ENCODE data around the gene KLHL29. TPM values are rescaled to one million over a fixed set of nuclear protein-coding genes. Genes with fewer than 3 reads are reported as not detected.
A peak's percentile ranks its signal among the peaks of the same experiment; 100 is the strongest.

Gene KLHL29
- total RNA-seq, 1 donor from 2014 or later, result 5.0 TPM

DNA sequence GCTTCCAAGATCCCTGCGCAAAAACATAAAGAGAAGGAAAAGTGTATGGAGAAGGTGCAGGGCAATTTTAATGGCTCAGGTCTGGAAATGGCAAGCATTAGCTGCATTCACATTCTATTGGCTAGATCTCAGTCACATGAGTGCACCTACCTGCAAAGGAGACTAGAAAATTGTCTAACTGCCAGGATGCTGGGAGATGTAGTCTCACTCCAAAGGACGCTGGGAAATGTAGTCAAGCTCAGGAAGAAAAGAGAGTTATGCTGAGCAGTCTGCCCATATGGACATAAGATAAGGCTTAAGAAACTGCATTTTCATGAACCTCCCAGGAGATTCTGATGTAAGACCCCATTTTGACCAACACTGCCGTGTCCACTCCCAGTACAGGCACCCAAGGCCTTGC lies 9.5 kb upstream of the KLHL29 start:
- Histone ChIP-seq H3K27me3 (ENCODE audit: control insufficient read depth, insufficient read depth, low read length) (no peaks in the 10 kb centered on the region), H3K4me3 (ENCODE audit: low read depth, low read length) (no peak overlapping the region), H3K36me3 (ENCODE audit: control insufficient read depth, insufficient read depth, low read length) (no peaks in the 10 kb centered on the region)
- FAIRE-seq (no peak), DNase-seq (ENCODE audit: low read depth) (peak; percentile 69)
- TF ChIP-seq CTCF (IDR thresholded peaks at IDR 0.05; ENCODE audit: insufficient read depth, low read length, severe bottlenecking), result no peak

DNA sequence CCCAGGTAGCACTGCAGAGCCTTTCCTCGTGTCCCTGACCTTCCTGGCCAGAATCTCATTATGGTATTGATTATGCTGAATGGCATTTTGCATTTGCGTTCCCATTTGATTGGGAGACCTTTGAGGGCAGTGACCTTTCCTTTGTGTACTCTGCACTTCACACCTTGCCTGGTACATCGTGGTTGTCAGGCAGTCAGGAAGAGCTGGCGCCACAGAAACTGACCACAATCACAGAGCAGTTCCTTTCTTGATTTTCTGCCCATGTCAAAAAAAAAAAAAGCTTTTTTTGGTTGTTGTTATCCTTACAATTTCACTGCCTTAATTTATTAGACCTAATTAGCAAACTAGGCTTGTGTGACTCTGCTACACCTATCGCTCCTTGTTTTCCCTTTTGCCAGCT lies 8.9 kb upstream of the KLHL29 start:
- FAIRE-seq (no peak), DNase-seq (ENCODE audit: low read depth) (no peak)
- TF ChIP-seq CTCF (IDR thresholded peaks at IDR 0.05; ENCODE audit: insufficient read depth, low read length, severe bottlenecking), result no peak
- H3K36me3 ChIP-seq (ENCODE audit: control insufficient read depth, insufficient read depth, low read length), result no peaks in the 10 kb centered on the region
- no peak overlapping the region for H3K4me3 ChIP-seq (ENCODE audit: low read depth, low read length)
- no peaks in the 10 kb centered on the region for H3K27me3 ChIP-seq (ENCODE audit: control insufficient read depth, insufficient read depth, low read length)

DNA sequence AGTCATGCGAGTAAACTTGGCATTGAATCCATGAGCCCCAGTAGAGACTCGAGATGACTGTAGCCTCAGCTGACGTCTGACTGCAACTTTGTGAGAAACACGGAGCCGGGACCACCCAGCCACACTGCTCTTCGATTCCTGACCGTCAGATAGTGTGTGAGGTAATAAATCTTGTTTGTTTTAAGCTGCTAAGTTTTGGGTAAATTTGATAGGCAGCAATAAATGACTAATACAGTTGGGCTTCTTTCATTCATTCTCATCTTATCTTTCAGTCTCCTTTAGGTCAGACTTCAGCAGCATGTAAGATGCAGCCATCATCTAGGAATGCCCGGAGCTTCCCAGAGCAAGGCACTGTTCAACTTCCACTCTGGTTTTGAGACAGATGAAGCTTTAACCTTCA lies 8.0 kb upstream of the KLHL29 start:
- Histone ChIP-seq H3K36me3 (ENCODE audit: control insufficient read depth, insufficient read depth, low read length) (no peaks in the 10 kb centered on the region), H3K27me3 (ENCODE audit: control insufficient read depth, insufficient read depth, low read length) (no peaks in the 10 kb centered on the region), H3K4me3 (ENCODE audit: low read depth, low read length) (no peak overlapping the region)
- DNase-seq (ENCODE audit: low read depth), result no peak
- no peak for TF ChIP-seq CTCF (IDR thresholded peaks at IDR 0.05; ENCODE audit: insufficient read depth, low read length, severe bottlenecking)
- no peak for FAIRE-seq

DNA sequence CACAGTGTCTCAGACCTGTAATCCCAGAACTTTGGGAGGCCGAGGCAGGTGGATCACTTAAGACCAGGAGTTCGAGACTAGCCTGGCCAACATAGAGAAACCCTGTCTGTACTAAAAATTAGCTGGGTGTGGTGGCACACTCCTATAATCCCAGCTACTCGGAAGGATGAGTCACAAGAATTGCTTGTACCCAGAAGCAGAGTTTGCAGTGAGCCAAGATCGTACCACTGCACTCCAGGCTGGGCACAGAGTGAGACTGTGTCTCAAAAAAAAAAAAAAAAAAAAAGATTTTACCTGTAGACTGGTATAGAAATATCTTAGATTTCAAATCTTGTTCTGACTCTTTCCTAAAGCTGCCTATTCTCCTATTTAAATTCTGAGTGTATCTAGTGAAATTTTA lies 7.2 kb upstream of the KLHL29 start:
- Histone ChIP-seq H3K36me3 (ENCODE audit: control insufficient read depth, insufficient read depth, low read length) (no peaks in the 10 kb centered on the region), H3K4me3 (ENCODE audit: low read depth, low read length) (no peak overlapping the region), H3K27me3 (ENCODE audit: control insufficient read depth, insufficient read depth, low read length) (no peaks in the 10 kb centered on the region)
- FAIRE-seq, result no peak
- TF ChIP-seq CTCF (IDR thresholded peaks at IDR 0.05; ENCODE audit: insufficient read depth, low read length, severe bottlenecking), result no peak
- DNase-seq (ENCODE audit: low read depth), result peak; percentile 71

- DNase-seq (ENCODE audit: low read depth) (peak; percentile 51), FAIRE-seq (no peak)
- H3K27me3 ChIP-seq (ENCODE audit: control insufficient read depth, insufficient read depth, low read length), result no peaks in the 10 kb centered on the region
- TF ChIP-seq CTCF (IDR thresholded peaks at IDR 0.05; ENCODE audit: insufficient read depth, low read length, severe bottlenecking), result no peak
- no peak overlapping the region for H3K4me3 ChIP-seq (ENCODE audit: low read depth, low read length)
- H3K36me3 ChIP-seq (ENCODE audit: control insufficient read depth, insufficient read depth, low read length), result no peaks in the 10 kb centered on the region
Observed at GRCh38 chr2:23378496-23378895, 6.5 kb upstream of the KLHL29 start.

GRCh38 chr2:23379220-23379695 lies 5.7 kb upstream of the KLHL29 start:
- no peak for TF ChIP-seq CTCF (IDR thresholded peaks at IDR 0.05; ENCODE audit: insufficient read depth, low read length, severe bottlenecking)
- FAIRE-seq (no peak), DNase-seq (ENCODE audit: low read depth) (no peak)
- Histone ChIP-seq H3K4me3 (ENCODE audit: low read depth, low read length) (no peak overlapping the region), H3K27me3 (ENCODE audit: control insufficient read depth, insufficient read depth, low read length) (no peaks in the 10 kb centered on the region), H3K36me3 (ENCODE audit: control insufficient read depth, insufficient read depth, low read length) (no peaks in the 10 kb centered on the region)
